Left hindlimb (tissue), 1 donor: ENCODE data around the gene LZTS3.
"Not testable (repeated sequence)": the region's sequence is repeated elsewhere in the genome, so short reads cannot be mapped to it uniquely, and the experiment has no call there.

ENCODE experiments used
- DNase-seq: peaks from one replicate; pipeline ENCODE4 v3.0.0-alpha.2; 2018

Gene LZTS3

GRCh38 chr20:3172933-3173609 is at the start of gene LZTS3:
TSS of gene LZTS3 (minus strand) at chr20:3173549. CDS start at chr20:3167163, 6,386 bp downstream.
- peak; percentile 88 for DNase-seq

GRCh38 chr20:3221398-3222226 is 48.3 kb upstream of the LZTS3 start:
- DNase-seq, result no peak

GRCh38 chr20:3218307-3218988 is 45.1 kb upstream of the LZTS3 start:
- peak; percentile 53 for DNase-seq

GRCh38 chr20:3215359-3215917 is 42.1 kb upstream of the LZTS3 start:
- not testable (repeated sequence) for DNase-seq

GRCh38 chr20:3213226-3213625 is 39.9 kb upstream of the LZTS3 start:
- DNase-seq, result no peak

GRCh38 chr20:3210346-3210745 is 37.0 kb upstream of the LZTS3 start:
- no peak for DNase-seq

GRCh38 chr20:3209946-3210317 is 36.6 kb upstream of the LZTS3 start:
- no peak for DNase-seq

GRCh38 chr20:3209257-3209945 is 36.1 kb upstream of the LZTS3 start, which contains the start of gene ITPA:
TSS of gene ITPA (plus strand) at chr20:3209498. CDS start at chr20:3209552, 54 bp downstream.
- peak; percentile 71 for DNase-seq

- no peak for DNase-seq
These were observed 35.5 kb upstream of the LZTS3 start for GRCh38 chr20:3208786-3209256.

- peak; percentile 90 for DNase-seq
These were observed 30.9 kb upstream of the LZTS3 start, which contains the start of gene DDRGK1 for GRCh38 chr20:3204124-3204794. TSS of gene DDRGK1 (minus strand) at chr20:3204682. CDS start at chr20:3204627, 55 bp downstream.

- DNase-seq, result no peak
These were observed 30.2 kb upstream of the LZTS3 start for GRCh38 chr20:3203315-3204123.

- no peak for DNase-seq
These were observed 29.6 kb upstream of the LZTS3 start for GRCh38 chr20:3202965-3203314.

GRCh38 chr20:3199976-3200755 is 26.8 kb upstream of the LZTS3 start:
- DNase-seq, result no peak

- DNase-seq, result no peak
These were observed 25.9 kb upstream of the LZTS3 start for GRCh38 chr20:3199206-3199605.

- no peak for DNase-seq
These were observed 22.4 kb upstream of the LZTS3 start for GRCh38 chr20:3195590-3196237.

GRCh38 chr20:3194617-3195280 is 21.4 kb upstream of the LZTS3 start:
- no peak for DNase-seq

GRCh38 chr20:3193806-3194616 is 20.7 kb upstream of the LZTS3 start:
- no peak for DNase-seq
